Trophoblast cell (in vitro differentiated cells and primary cell): ENCODE measurements around the gene BRSK2.
A peak's percentile ranks its signal among the peaks of the same experiment; 100 is the strongest.

ENCODE experiments used
- DNase-seq, 2 donors: peaks; one replicate each; pipeline ENCODE4 v3.0.0-alpha.2; 2016
- H2AFZ ChIP-seq: 2 replicates; pipeline ENCODE4 v1.6.1; 2013; ENCODE audit warnings: low read length, moderate library complexity, mild to moderate bottlenecking; ENCODE audit not compliant: insufficient read depth, poor library complexity
- H2AK5ac ChIP-seq: 2 replicates; pipeline ENCODE4 v1.6.1; 2013; ENCODE audit warnings: mild to moderate bottlenecking, low read length
- H2BK120ac ChIP-seq: 2 replicates; pipeline ENCODE4 v1.6.1; 2013; ENCODE audit warnings: low read length, mild to moderate bottlenecking, moderate library complexity; ENCODE audit not compliant: insufficient read depth, poor library complexity
- H2BK12ac ChIP-seq: 2 replicates; pipeline ENCODE4 v1.6.1; 2013; ENCODE audit warnings: mild to moderate bottlenecking, low read length, moderate library complexity
- H2BK5ac ChIP-seq: 2 replicates; pipeline ENCODE4 v1.6.1; 2013; ENCODE audit warnings: low read length, low read depth, moderate library complexity, mild to moderate bottlenecking; ENCODE audit not compliant: poor library complexity
- H3K14ac ChIP-seq: 2 replicates; pipeline ENCODE4 v1.6.1; 2013; ENCODE audit warnings: mild to moderate bottlenecking, low read length
- H3K18ac ChIP-seq: 2 replicates; pipeline ENCODE4 v1.6.1; 2013; ENCODE audit warnings: mild to moderate bottlenecking, low read length
- H3K23ac ChIP-seq: 2 replicates; pipeline ENCODE4 v1.6.1; 2013; ENCODE audit warnings: low read length
- H3K27ac ChIP-seq: 2 replicates; pipeline ENCODE4 v1.5.1; 2013; ENCODE audit warnings: low read depth, mild to moderate bottlenecking, inconsistent platforms, low read length, moderate library complexity
- H3K27me3 ChIP-seq: 2 replicates; pipeline ENCODE4 v1.6.1; 2013; ENCODE audit warnings: inconsistent platforms, mild to moderate bottlenecking, low read length, moderate library complexity; ENCODE audit not compliant: insufficient read depth
- H3K36me3 ChIP-seq, 2 experiments: 1 replicate in 1 of 2; 2 replicates in 1 of 2; pipeline ENCODE4 v1.6.1; 2013; ENCODE audit warnings: low read length in 2 of 2, mild to moderate bottlenecking in 2 of 2, moderate library complexity in 1 of 2; ENCODE audit not compliant: insufficient read depth in 2 of 2, control insufficient read depth in 1 of 2
- H3K4ac ChIP-seq: 2 replicates; pipeline ENCODE4 v1.6.1; 2013; ENCODE audit warnings: low read depth, mild to moderate bottlenecking, low read length, moderate library complexity
- H3K4me1 ChIP-seq, 2 experiments: 1 replicate in 1 of 2; 2 replicates in 1 of 2; pipeline ENCODE4 v1.6.1; 2013; ENCODE audit warnings: low read length in 2 of 2, mild to moderate bottlenecking in 2 of 2, moderate library complexity in 1 of 2; ENCODE audit not compliant: insufficient read depth in 2 of 2, control insufficient read depth in 1 of 2
- H3K4me2 ChIP-seq: 2 replicates; pipeline ENCODE4 v1.6.1; 2013; ENCODE audit warnings: inconsistent platforms, mild to moderate bottlenecking, low read length, moderate library complexity
- H3K4me3 ChIP-seq: 2 replicates; pipeline ENCODE4 v1.5.1; 2013; ENCODE audit warnings: mild to moderate bottlenecking, low read depth, low read length, inconsistent platforms
- H3K79me1 ChIP-seq: one replicate; pipeline ENCODE4 v1.6.1; 2013; ENCODE audit warnings: low read length
- H3K79me2 ChIP-seq: 2 replicates; pipeline ENCODE4 v1.6.1; 2013; ENCODE audit warnings: low read length, mild to moderate bottlenecking; ENCODE audit not compliant: control insufficient read depth, insufficient read depth, poor library complexity
- H3K9ac ChIP-seq: 2 replicates; pipeline ENCODE4 v1.6.1; 2013; ENCODE audit warnings: mild to moderate bottlenecking, low read length
- H3K9me3 ChIP-seq: 2 replicates; pipeline ENCODE4 v1.6.1; 2013; ENCODE audit warnings: low read depth, mild to moderate bottlenecking, control low read depth, inconsistent platforms, low read length; ENCODE audit not compliant: insufficient read depth
- H4K12ac ChIP-seq: 2 replicates; pipeline ENCODE4 v1.6.1; 2013; ENCODE audit warnings: low read depth, mild to moderate bottlenecking, low read length, moderate library complexity
- H4K8ac ChIP-seq: 2 replicates; pipeline ENCODE4 v1.6.1; 2013; ENCODE audit warnings: low read depth, mild to moderate bottlenecking, low read length, moderate library complexity
- H4K91ac ChIP-seq: one replicate; pipeline ENCODE4 v1.6.1; 2013; ENCODE audit warnings: low read depth, mild to moderate bottlenecking, low read length, moderate library complexity
- WGBS: extraction: QIAGEN DNeasy Blood & Tissue Kit; methylation state at CpG from one replicate; pipeline ENCODE4 v1.1.7; 2013; ENCODE audit warnings: missing lambda C conversion rate; ENCODE audit not compliant: insufficient read length, insufficient coverage; ENCODE audit errors: extremely low coverage; 5-methylcytosine and 5-hydroxymethylcytosine counted together

BRSK2 gene

GRCh38 chr11:1443737-1444136 lies 54.0 kb downstream of the BRSK2 start:
- peaks cover 3% of the 10 kb centered on the region for H3K9me3 ChIP-seq
- no peak overlapping the region for H3K23ac ChIP-seq
- H4K91ac ChIP-seq, result no peak overlapping the region
- no peak overlapping the region for H2AFZ ChIP-seq
- no peaks in the 10 kb centered on the region for H3K36me3 ChIP-seq
- no peak overlapping the region for H3K14ac ChIP-seq
- no peak overlapping the region for H3K9ac ChIP-seq
- no CpG with 5 or more reads among the region's 9 CpGs for WGBS
- H3K4me2 ChIP-seq, result no peak overlapping the region
- H3K4ac ChIP-seq, result no peak overlapping the region
- H4K12ac ChIP-seq, result no peak overlapping the region
- H3K27ac ChIP-seq, result no peak overlapping the region
- no peak overlapping the region for H2BK5ac ChIP-seq
- no peak overlapping the region for H2AK5ac ChIP-seq
- no peaks in the 10 kb centered on the region for H3K79me2 ChIP-seq
- H3K4me3 ChIP-seq, result peak overlapping the region; percentile 30
- H3K18ac ChIP-seq, result no peak overlapping the region
- H3K79me1 ChIP-seq, result no peaks in the 10 kb centered on the region
- no peaks in the 10 kb centered on the region for H3K27me3 ChIP-seq
- H2BK120ac ChIP-seq, result no peak overlapping the region
- H4K8ac ChIP-seq, result no peak overlapping the region
- DNase-seq, result no peak
- H3K4me1 ChIP-seq, result peaks cover 0 to 4% of the 10 kb centered on the region in 2 experiments
- H2BK12ac ChIP-seq, result no peak overlapping the region

- no peak overlapping the region for H3K4ac ChIP-seq
- H3K79me2 ChIP-seq, result no peaks in the 10 kb centered on the region
- no peak overlapping the region for H3K27ac ChIP-seq
- no peak overlapping the region for H4K12ac ChIP-seq
- H3K36me3 ChIP-seq, result no peaks in the 10 kb centered on the region
- H3K27me3 ChIP-seq, result no peaks in the 10 kb centered on the region
- H2BK12ac ChIP-seq, result no peak overlapping the region
- no peak overlapping the region for H3K18ac ChIP-seq
- H4K8ac ChIP-seq, result no peak overlapping the region
- H3K23ac ChIP-seq, result no peak overlapping the region
- no peak overlapping the region for H3K4me3 ChIP-seq
- H2AFZ ChIP-seq, result no peak overlapping the region
- no peak overlapping the region for H4K91ac ChIP-seq
- no CpG with 5 or more reads among the region's 11 CpGs for WGBS
- no peak overlapping the region for H3K4me2 ChIP-seq
- no peak overlapping the region for H2BK120ac ChIP-seq
- no peak overlapping the region for H3K9ac ChIP-seq
- H3K4me1 ChIP-seq, result peaks cover 0 to 4% of the 10 kb centered on the region in 2 experiments
- no peak overlapping the region for H3K14ac ChIP-seq
- no peak overlapping the region for H2BK5ac ChIP-seq
- H3K79me1 ChIP-seq, result no peaks in the 10 kb centered on the region
- H2AK5ac ChIP-seq, result no peak overlapping the region
- H3K9me3 ChIP-seq, result peaks cover 3% of the 10 kb centered on the region
- no peak for DNase-seq
Measured at GRCh38 chr11:1444321-1444720, 54.6 kb downstream of the BRSK2 start.

- H3K14ac ChIP-seq, result no peak overlapping the region
- no peak overlapping the region for H2BK120ac ChIP-seq
- no peak overlapping the region for H2BK12ac ChIP-seq
- no peak overlapping the region for H2BK5ac ChIP-seq
- H4K8ac ChIP-seq, result no peak overlapping the region
- H3K9ac ChIP-seq, result no peak overlapping the region
- no peak overlapping the region for H3K23ac ChIP-seq
- no peak overlapping the region for H3K4me3 ChIP-seq
- no peak overlapping the region for H2AK5ac ChIP-seq
- H3K4me1 ChIP-seq, result peaks cover 0 to 4% of the 10 kb centered on the region in 2 experiments
- no peaks in the 10 kb centered on the region for H3K79me2 ChIP-seq
- H4K91ac ChIP-seq, result no peak overlapping the region
- no peak overlapping the region for H4K12ac ChIP-seq
- no peak overlapping the region for H3K4me2 ChIP-seq
- H3K27me3 ChIP-seq, result no peaks in the 10 kb centered on the region
- H3K36me3 ChIP-seq, result no peaks in the 10 kb centered on the region
- peaks cover 3% of the 10 kb centered on the region for H3K9me3 ChIP-seq
- H3K18ac ChIP-seq, result no peak overlapping the region
- no CpG with 5 or more reads among the region's 32 CpGs for WGBS
- no peaks in the 10 kb centered on the region for H3K79me1 ChIP-seq
- H3K27ac ChIP-seq, result no peak overlapping the region
- no peak overlapping the region for H3K4ac ChIP-seq
- H2AFZ ChIP-seq, result no peak overlapping the region
- no peak for DNase-seq
Measured at GRCh38 chr11:1444823-1445422, 55.2 kb downstream of the BRSK2 start.

GRCh38 chr11:1445741-1446445 lies 56.2 kb downstream of the BRSK2 start:
- no CpG with 5 or more reads among the region's 30 CpGs for WGBS
- Histone ChIP-seq H3K4me1 (peaks cover 0 to 4% of the 10 kb centered on the region in 2 experiments), H4K12ac (no peak overlapping the region), H3K36me3 (no peaks in the 10 kb centered on the region), H3K18ac (no peak overlapping the region), H3K9ac (no peak overlapping the region), H2AK5ac (no peak overlapping the region), H3K79me1 (no peaks in the 10 kb centered on the region), H2AFZ (no peak overlapping the region), H3K23ac (no peak overlapping the region), H3K9me3 (peaks cover 3% of the 10 kb centered on the region), H2BK5ac (no peak overlapping the region), H4K91ac (no peak overlapping the region), H3K4me2 (no peak overlapping the region), H2BK12ac (no peak overlapping the region), H4K8ac (no peak overlapping the region), H3K4me3 (no peak overlapping the region), H2BK120ac (no peak overlapping the region), H3K79me2 (no peaks in the 10 kb centered on the region), H3K4ac (no peak overlapping the region), H3K14ac (no peak overlapping the region), H3K27me3 (no peaks in the 10 kb centered on the region), H3K27ac (no peak overlapping the region)
- no peak for DNase-seq
